GM11168 (cell line): Measurements from ENCODE around the gene HSPA12A.

Experiments
- in situ Hi-C: fragments of 300-500 bp; cut with MboI; formaldehyde crosslinking; loops from one replicate; pipeline ENCODE4 v1.12.0; 2022; ENCODE audit warnings: low sequenced_read_pairs; ENCODE audit not compliant: unreplicated experiment

HSPA12A gene

DNA sequence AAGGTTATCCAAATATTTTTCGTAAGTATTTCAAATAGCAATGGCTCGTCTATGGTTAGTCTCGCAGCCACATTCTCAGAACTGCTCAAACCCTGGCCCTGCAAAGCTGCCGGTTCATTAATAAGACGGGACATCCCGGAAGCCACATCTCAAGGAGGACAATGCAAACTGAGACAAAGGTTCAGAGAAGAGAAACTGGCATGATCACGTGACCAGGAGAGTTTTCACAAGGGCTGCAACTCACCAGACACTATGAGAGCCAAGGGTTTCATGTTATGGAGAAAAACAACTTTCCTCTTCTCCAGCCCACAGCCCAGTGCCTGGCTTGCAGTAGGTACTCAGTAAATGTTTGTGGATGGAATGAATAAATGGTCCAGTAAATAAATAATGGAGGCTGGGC, 5.0 kb upstream of the HSPA12A start:
- in situ Hi-C loops: no loop called here

DNA sequence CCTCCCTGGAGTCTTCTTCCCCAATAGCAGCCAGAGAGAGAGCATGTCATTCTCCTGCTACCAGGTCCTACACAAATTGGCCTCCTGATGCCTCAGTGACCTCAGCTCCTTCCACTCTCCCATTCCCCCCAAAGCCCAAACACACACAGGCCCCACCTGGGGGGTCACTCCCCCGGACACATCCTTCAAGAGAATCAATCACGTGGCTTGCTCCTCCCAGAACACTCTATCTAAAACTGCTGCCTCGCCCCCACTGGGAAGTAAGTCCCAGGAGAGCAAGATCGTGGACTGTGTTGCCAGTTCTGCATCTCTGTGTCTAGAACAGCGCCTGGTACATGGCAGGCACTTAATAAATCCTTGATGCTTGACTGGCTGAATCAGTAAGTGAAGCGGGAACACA, 2.5 kb upstream of the HSPA12A start:
- in situ Hi-C loops: no loop called here

DNA sequence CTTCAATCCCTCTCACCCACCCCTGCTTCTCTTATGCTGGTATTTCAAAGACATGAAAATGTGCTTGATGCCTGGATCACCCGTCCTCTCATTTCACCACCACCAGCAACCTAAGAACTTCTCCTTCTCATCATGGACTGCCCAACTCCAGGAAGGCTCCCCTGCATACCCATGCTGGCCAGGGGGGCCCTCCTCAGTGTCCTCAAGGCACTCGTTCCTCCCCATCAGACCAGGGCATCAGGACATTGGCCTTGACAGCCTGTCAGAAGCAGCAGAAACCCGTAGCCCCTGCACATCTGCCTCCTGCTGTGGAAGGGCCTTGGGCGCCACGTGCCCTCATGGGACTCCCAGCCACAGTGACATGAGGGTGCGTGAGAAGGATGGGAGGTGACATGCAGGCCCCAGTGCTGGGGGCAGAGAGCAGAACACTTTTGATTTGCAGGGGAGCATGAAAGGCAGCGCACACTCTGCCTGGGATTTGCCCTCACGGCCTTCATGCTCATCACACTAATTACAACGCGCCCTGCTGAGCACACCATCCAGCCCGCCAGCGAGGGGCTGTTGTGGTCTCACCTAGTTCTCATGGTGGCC, 1.9 kb upstream of the HSPA12A start:
- in situ Hi-C loops: no loop called here

DNA sequence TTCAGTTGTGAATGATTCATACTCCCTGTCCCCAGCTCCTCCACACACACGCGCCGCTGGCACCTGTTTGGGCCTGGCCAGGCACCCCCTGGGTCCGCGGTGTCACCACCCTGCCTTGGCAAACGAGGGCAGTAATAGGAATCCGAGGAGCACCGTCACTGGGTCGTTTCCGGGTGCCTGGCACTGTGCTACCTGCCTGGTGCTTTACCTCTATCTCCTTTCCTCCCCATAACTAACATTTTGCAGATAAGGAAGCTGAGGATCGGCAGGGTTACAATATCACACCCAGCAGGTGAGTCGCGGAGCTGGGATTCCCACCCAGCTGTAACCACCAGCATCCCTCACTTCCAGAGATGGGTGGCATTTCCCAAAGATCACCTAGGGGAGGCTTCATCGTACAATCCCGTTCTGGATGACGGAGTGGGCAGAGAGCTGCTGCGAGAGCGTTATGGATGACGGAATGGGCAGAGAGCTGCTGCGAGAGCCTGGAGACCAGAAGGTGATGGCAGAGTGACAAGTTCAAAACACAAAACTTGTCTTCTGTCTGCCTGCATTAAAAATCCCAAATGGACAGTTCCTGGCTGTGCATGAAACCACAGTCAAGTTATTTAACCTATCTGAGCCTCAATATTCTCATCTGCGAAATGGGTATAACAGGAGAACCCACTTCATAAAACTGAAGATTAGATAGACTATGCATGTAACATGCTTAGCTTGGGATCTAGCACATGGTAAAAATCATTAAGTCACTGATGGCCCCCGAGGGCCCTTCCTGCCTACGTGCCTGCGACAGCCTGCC, 1.1 kb upstream of the HSPA12A start:
- in situ Hi-C loops: no loop called here

DNA sequence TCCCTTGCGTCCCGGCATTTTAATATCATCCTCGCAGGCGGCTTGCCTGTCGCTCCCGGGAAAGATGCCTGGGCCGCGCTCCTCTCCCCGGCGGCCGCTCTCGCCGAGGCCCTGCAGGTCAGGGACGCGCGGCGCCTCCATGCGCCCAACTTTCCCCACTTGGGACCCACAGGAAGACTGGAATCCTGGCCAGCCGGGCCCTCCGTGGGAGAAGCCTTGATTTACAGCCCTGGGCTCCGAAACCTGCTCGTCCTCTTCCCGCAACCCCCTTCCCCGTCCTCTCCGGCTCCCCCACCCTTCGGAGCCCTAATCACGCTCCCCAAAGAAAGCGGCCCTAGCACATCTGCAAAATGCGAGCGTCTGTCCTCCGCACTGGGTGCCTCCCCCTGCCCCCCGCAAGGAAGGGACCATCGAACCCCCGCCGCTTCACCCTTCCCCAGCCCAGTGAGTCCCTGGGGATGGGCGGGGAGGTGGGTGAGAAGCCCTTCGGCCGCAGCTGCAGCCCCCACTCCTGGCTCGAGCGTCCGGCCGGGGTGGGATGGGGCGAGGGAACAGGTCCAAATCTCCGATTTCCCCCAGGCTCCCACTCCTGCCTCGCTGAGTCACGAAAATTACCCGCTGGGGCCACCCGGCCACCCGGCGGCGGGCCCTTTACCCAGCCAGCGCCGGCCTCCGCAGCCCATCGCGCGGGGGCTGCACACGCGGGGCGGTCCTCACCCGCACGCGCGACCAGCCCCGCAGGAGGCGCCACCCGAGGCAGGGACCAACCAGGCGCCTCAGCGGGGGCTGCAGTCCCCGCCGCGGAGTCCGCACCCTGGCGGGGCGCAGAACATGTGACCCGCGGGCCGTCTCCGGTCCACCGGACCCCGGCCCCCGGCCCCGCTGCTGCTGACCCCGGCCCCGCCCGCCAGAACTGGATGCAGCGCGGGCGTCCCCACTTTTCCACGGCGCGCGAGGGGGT, 695 bp downstream of the HSPA12A start:
- in situ Hi-C loops: no loop called here

DNA sequence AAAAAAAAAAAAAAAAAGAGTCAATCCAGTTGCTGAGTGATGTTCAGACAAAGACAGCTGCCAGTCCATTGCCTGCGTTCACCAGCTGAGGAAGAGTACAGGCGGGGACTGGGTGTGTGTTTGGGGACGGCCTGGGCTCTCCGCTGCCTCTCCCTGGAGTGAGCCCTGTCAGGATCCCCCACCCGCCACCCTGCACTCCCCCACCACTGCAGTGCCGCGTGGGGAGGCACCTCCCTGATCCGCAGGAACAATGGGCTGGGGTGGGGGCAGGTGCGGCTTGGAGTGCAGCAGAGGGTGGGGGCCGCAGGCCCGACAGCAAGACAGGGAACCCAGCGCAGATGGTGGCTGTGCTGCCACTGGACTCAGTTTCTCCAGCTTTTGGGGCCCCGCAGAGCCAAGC, 1.4 kb downstream of the HSPA12A start:
- in situ Hi-C loops: no loop called here

DNA sequence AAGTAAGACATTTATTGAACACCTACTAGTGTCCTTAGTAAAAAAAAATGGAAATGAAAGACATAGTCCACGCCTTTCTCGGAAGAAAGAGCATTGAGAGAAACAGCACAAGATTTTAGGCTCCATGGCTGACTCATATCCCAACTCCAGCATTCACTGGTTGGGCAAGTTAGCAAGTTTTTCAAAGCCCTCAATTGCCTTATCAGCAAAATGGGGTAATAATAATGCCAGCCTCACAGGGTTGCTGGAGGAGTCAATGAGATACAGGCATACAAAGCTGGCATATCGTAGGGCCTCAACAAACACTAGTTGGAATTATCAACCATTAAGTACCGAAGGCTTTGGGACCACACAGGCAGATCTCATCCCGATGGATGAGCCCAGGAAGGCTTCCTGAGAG, 4.0 kb downstream of the HSPA12A start:
- in situ Hi-C loops: no loop called here

DNA sequence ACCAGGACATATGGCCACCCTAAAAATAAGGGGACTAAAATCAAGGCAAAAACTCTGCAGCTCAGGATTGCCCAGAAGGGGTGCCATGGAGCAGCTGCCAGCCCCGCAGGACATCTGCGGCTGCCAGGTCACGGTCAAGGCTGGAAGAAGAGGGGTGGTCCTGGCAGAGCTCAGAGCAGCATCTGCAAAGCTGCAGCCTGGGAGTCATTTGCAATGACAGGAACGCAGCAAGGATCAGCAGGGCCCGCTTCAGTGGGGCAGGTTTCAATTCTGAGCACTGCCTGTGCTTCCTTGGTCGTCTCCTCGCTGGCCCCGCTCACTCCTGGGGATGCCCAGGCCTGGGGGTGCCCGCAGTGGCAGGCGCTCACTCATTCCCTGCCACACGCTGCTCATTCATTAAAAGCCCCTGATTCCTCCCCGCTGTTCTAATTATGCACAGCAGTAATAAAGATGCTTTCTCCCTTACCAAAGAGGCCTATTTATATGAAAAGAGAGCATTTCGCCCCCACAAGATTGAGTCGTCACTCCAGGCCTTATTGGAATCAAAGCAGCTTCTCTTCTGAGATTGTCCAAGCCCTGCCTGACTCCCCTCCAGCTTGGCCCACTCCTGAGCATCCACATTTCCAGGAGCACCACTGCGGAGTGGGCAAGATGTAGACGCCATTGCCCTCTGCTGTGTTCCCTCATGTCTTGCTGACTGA, 4.6 kb downstream of the HSPA12A start:
- in situ Hi-C loops: no loop called here

DNA sequence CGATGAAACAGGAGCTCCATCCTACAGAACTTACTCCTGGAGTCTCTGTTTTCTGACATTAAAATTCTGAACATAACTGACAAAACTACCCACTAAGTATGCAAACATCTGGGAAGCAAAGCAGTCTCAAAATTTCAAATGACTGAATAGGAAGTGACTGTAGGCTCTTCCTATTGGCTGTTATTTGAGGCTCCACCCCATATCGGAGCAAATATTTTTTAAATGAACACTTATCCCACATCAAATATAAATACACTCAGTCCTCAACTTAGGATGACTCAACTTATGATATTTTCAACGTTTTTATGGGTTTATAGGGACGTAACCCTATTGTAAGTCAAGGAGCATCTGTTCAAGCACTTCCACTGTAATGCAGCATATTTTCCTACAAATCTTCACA, 8.8 kb downstream of the HSPA12A start:
- in situ Hi-C loops: no loop called here

DNA sequence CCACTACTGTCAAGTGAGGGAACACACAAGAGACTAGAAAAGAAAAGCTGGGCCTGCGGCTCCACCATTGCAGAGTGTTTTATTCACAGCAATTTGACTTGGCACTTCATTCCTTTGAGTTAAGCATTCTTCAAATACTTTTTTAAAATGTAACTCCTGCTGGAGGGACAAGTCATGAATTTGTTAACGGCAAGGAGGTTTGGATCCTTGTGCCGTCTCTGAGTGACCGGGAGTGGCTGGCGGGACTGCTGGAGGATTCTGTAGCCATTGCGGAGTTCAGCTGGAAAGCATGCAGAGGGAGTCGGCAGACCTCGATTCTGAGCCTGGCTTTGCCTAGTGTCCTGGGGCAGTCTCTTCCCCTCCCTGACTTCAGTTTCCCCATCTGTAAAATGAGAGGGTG, 9.8 kb downstream of the HSPA12A start:
- in situ Hi-C loops: no loop called here

DNA sequence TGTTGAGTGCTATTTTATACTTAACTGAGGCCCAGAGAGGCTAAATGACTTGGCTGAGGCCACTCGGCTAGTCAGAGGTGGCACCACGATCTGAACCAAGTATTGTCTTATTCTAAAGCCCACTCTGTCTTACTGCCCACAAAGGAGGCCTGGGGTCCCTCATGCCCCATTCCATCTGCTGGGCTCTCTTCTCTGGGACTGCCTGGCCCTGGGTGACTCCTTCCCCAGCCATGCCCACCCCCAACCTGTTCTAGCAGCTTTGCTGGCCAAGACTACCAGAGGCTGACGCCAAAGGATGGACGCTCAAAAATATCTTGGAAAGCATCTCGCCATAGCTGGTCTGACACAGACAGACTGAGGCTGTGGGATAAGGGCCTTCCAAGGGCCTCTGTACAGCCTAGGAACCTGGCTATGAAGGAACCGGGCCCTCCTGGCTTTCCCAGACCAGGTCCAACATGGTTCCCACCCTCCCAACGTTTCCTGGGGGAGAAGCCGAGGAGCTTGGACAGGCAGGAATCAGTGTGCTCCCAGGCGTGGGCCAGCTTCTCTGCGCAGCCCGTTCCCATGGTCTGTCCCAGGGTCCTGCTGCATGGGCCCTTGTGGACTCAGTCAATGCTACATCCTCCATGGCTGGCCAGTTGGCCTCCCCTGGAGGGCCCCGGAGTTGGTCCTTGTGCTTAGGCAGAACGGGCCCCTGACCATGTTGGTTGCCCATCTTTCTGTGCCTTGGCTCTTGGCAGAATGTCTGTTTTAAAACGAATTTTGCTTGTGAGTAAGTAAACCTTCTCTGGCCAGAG, 11.7 kb downstream of the HSPA12A start:
- in situ Hi-C loops: no loop called here

DNA sequence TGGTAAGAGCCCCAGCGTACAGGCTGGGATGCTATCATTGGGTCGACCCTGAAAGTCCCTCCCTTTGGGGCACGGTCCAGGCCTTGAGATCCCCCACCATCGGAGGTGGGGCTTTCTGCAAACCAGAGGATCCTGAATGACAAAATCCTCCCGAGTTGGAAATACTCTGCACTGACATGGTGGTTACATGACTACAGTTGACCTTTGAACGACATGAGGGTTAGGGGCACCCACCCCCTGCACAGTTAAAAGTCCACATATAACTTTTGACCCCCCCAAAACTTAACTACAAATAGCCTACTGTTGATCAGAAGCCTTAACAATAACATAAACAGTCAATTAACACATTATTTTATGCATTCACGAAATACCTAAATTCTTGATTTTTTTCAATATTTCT, 13.1 kb downstream of the HSPA12A start:
- in situ Hi-C loops: no loop called here

DNA sequence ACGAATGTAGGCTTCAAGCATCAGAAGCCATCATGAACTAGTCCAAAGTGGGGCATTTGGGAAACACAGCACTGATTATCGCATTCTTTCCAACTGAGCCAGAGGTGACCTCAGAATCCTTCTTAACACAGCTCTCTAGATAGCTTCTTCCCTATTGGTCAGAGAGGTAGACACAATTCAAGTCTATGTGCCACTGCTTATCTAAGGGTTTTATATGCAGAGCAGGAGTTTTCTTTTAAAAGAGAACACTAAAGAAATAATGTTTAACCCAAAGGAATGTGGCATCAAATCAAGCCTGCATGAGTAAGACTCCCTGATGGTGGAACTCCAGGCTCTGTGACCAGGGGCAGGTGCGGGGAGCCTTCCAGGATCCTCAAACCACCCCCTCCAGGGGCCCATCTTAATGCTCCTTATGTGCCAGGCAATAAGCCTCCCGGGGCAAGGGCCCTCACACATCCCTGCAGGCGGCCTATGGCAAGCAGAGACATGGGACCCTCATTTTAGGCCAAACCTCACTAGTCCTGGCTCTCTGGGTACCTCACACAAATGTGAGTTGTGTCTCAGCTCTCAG, 13.8 kb downstream of the HSPA12A start:
- in situ Hi-C loops: no loop called here

DNA sequence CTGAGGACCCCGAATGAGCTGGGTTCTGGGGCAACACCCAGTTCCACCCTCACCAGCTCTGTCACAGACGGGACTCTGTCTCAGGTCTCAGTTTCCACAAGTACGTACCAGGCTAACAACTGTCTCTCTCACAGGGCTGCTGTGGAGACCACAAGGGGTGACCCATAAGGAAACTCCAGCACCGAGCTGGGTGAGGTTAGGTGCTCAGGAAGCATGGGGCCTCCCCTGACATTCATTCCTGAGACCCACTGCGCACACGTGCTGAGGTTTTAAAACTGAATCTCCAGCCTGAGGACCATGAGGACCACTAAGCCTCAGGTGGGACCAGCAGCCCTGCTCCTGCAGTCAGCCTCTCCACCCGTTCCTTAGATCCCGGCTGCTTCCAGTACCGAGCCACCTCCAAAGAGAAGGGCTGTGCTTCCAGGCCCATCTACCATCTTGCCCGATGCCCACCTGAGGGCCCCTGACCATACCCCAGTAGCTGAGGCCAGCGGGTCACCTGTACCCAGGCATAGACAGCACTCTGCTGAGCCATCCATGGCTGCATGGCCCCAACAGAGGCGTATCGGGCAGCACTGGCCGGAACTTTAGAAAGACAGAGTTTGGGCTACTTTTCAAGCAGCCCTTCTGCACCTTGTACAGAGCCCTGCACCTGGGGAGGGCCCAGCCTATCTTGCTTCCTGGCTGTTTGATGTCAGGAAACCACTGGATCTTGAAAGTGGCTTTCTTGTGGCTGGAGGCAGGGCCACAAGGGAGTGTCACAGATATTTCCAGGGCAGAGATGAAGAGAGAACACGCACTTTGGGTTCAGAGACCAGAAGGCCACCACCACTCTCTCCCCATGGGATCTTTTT, 18.7 kb downstream of the HSPA12A start:
- in situ Hi-C loops: no loop called here

DNA sequence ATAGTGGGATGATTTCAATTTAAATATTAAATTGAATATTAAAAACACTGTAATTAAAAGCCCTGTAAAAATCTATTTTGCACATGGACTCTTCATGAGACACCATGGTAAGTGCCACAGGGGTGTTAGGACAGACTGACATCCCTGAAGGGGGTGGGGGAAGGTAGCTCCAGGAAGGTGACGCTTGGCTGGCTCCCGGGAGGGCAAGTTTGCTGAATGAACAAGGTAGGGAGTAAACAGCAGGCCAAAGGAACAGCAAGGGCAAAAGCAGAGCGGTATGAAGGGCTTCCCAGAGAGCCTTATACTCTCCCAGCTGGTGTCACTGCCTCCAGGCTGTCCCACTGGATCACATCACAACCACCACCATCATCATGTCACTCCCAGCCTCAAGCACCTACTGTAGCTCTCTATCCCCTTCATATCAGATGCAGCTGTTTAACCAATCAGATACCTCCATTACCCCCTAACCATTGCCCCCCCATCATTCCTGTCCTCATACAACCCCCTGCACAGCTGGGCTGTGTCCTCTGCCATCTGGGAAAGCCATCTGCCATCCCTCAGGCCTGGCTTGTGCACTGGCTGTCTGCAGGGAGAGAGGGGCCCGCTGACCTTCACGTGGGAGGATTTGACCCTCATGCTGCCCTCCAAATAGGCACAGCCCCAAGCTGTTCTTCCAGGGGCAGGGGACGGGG, 19.5 kb downstream of the HSPA12A start:
- in situ Hi-C loops: no loop called here

DNA sequence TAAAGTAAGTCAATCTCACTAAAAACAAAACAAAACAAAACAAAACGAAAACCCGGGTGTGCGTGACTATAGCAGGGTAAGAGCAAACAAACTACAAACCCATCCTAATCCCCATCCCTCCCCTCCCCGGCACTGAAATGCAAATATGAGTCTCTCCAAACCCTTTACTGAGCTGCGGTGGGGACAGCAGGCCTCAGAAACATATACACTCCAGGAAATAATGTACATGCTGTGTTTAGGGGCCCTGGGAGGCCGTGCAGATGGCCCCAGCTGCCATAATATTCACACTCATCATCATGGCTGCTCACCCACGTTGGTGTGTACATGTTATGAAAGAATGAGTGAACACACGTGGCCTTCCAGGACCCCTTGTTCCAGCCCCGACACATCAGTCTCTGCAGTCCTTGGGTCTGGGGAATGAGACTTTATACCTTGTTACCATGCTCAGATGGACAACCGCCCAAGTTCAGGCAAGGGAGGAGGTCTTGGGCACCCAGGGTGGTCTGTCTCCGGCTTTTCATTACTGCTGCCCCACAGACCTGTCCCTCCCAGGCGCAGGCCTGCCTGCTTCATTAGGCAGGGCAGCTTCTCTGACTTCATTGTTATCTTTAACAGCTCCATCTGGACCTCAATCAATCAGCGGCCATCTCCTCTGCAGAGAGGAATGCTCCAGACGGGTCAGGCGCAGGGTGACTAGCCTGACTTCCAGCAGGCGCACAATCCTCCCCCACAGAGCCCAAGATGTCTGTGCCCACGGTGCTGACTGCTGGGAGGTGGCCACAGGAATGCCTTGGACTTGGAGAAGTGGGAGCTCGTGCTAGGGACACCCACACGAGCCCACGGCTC, 20.6 kb downstream of the HSPA12A start:
- in situ Hi-C loops: no loop called here
